22Rv1 (cell line): Measurements from ENCODE around the gene SCN8A.
A peak's percentile ranks its signal among the peaks of the same experiment; 100 is the strongest.

ENCODE experiments used
- H3K27ac ChIP-seq: fragments of 450-650 bp; 2 replicates; pipeline ENCODE4 v1.5.1; 2017
- ZFX ChIP-seq: fragments of 450-650 bp; IDR thresholded peaks from 2 replicates; pipeline ENCODE4 v1.6.1; 2017; ENCODE audit warnings: antibody characterized with exemption, borderline replicate concordance
- TF ChIP-seq, protein P1 (sequence below): fragments of 450-650 bp; IDR thresholded peaks from 2 replicates; pipeline ENCODE4 v1.5.1; 2017; ENCODE audit warnings: mild to moderate bottlenecking

SCN8A gene

DNA sequence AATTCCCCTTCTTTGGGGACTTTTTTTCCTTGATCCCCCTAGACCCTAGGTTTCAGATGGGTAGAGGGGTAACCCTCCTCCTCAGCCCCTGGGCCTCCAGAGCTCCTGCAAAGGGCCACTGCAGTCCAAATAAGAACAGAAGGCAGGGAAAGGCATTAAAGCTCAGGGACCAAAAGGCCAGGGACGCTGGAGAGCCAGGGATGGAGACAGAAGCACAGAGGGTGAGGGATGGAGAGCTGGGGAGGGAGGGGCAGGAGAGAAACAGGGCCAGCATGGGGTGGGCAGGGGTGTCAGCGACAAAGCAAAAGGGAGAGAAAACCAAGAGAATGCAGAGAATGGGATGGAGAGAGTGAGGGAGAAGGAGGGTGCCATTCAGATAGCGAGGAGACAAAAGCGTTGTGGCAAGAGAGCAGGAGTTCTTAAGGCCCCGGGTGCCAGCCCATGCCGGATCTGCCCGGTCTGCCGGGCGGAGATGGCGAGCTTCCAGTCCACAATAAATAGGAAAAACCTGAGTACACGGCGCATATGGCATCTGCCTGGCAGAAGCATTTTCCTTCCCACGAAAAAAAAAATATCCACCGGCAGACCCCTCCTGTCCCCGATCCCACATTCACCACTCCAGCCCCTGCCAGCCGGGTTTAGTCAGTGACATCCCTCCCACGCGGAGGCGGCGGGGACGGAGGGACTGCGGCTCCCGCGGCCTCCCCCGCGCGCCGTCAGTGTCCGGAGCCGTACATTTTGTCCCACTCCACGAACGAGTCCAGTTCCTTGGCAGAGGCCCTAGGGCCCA, 228.9 kb downstream of the SCN8A start:
- no peak for TF ChIP-seq ZFX
- TF ChIP-seq, protein P1, sequence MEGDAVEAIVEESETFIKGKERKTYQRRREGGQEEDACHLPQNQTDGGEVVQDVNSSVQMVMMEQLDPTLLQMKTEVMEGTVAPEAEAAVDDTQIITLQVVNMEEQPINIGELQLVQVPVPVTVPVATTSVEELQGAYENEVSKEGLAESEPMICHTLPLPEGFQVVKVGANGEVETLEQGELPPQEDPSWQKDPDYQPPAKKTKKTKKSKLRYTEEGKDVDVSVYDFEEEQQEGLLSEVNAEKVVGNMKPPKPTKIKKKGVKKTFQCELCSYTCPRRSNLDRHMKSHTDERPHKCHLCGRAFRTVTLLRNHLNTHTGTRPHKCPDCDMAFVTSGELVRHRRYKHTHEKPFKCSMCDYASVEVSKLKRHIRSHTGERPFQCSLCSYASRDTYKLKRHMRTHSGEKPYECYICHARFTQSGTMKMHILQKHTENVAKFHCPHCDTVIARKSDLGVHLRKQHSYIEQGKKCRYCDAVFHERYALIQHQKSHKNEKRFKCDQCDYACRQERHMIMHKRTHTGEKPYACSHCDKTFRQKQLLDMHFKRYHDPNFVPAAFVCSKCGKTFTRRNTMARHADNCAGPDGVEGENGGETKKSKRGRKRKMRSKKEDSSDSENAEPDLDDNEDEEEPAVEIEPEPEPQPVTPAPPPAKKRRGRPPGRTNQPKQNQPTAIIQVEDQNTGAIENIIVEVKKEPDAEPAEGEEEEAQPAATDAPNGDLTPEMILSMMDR, result no peak
- peak overlapping the region; percentile 94 for H3K27ac ChIP-seq

DNA sequence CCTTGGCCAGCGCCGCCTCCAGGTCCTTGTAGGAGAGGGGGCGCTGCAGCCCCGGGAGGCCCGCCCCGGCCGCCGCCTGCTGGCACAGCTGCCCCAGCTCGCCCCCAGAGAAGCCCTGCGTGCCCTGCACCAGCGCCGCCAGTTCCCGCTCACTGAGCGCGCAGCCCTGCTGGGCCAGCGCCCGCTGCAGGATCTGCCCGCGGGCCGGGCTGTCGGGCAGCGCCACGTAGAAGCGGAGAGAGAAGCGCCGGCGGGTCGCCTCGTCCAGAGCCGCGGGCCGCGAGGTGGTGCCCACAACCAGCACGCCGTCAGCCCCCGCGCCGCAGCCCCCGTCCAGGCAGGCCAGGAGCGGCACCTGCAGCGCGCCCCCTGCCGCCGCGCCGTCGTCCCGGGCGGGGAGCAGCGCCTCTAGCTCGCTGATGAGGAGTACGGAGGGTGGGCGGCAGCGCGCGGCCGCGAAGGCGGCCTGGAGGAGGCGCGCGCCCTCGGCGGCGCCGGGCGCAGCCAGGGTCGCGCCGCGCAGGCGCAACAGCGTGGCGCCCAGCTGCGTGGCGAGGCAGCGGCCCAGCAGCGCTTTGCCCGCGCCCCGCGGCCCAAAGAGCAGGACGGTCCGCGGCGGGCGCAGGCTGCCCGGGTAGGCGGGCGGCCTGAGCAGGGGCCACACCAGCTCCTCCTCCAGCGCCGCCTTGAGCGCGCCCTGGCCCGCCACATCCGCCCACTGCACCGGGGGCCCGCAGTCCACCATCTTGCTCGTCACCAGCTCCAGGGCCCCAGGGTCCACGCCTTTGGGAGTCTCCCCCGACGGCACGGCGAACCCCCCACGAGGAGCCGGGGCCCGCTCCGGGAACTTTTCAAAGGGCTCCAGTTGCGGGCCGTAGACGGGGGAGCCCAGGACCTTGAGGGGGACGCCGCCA, 229.8 kb downstream of the SCN8A start:
- H3K27ac ChIP-seq, result peak overlapping the region; percentile 94
- TF ChIP-seq, protein P1, result peak; percentile 92
- TF ChIP-seq ZFX, result no peak

DNA sequence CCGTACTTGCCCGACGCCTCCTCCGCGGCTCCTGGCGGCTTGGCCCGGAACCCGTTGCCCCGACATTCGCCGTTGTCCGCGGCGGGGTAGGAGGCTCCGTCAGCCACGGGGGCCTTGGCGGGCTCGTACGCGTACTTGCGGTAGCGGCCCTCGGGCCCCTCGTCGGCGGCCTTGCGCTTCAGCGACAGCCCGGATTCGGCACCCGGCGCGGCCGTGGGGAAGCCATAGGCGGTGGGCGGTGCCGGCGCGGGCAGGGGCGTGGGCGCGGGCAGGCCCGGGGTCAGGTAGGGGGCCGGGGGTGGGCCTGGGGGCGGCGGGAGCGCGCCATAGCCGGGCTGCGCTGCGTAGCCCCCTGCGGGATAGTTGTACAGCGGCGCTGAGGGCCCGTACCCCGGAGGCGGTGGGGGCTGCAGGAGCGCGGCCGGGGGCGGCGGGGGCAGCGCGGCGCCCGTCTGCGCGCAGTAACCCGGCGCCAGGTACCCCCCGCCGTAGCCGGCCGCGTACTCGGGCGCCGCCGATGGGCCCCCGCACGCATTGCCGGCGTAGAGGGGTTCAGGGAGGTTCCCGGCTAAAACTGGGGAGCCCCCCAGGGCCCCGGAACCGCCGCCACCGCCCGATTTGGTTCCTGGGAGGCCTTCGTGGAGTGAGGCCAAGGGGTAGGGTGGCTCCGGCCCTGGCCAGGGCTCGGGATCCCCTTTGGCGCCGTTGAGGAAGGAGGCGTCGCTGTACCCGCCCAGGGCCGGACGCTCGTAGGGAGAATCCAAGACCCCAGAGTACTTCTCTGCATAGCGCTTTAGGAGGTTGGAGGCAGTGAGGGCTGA, 230.6 kb downstream of the SCN8A start:
- peak overlapping the region; percentile 94 for H3K27ac ChIP-seq
- no peak for TF ChIP-seq ZFX
- TF ChIP-seq, protein P1, result no peak

DNA sequence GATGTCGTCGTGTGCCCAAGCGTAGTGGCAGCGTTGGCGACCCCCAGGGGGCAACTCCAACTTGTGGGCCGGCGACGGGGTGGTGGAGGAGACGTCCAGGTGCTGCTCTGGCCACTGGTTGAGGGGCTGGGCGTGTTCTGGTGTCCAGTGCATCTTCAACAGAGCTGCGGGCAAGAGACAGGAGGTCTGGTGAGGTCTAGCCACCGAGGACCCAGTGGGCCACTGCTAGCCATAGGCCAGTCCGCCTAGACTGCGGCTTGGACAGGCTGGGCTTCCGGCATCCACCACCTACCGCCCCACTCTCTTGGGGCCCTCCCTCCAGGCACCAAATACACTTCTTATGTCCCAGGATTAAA, 231.2 kb downstream of the SCN8A start:
- H3K27ac ChIP-seq, result peak overlapping the region; percentile 94
- TF ChIP-seq, protein P1, result no peak

DNA sequence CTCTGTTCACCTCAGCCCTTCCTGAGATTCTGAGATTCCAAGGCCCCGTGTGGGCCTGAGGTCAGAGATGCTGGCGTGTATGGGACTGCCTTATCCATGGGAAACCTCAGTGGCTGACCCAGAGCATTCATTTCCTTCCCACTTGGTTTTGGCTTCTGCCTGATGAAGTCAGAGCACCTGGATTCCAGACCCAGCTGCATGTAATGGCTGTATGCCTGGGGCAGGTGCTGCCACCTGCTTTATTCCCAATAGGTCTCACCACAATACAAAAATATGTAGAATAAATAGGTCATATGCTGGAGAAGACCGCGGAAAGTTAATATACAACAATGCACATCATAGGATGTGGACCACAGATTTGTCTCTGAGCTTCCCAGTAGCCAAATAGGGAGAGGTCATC, 231.9 kb downstream of the SCN8A start:
- TF ChIP-seq, protein P1, result no peak
- TF ChIP-seq ZFX, result no peak
- H3K27ac ChIP-seq, result peak overlapping the region; percentile 94; the same call in 1 of the 2 replicates

DNA sequence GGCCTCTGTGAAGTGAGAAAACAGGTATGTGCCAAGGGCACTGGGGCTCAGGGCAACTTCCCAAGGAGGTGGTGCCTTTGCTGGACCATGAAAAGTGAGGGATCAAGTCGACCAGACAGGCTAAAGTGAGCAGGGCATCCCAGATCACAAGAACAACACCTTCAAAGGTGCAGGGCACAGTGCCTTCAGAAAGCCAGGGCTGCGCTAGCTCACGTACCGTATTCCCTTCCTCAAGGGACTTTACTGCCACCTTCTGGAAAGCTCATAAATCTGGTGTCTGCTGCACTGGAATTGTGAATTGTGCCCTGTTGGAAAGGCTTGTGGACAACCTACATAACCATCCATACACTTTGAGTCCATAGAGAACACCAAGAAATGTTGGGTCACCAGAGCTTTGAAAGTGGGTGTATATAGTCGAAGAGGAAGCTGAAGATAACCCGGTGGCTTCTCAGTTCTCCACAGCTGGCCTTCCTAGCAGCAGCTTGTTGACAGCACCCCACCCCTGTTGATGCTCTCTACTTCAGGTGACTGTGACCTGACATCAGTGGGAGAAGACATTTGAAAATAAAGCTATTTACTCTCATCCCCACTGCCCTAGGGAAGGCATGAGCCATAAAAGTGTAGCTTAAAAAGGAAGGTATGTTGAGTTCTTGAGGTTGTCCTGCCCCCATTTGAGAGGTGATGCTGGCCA, 233.0 kb downstream of the SCN8A start:
- TF ChIP-seq, protein P1, result peak; percentile 89
- TF ChIP-seq ZFX, result no peak

More for the DNA sequence above, 233.0 kb downstream of the SCN8A start:
- peak overlapping the region; percentile 94 for H3K27ac ChIP-seq
